AG04450 (cell line): ENCODE data around the gene UBAC1. TPM values are rescaled to one million over a fixed set of nuclear protein-coding genes. Genes with fewer than 3 reads are reported as not detected.

Source experiments
- CTCF ChIA-PET: fragments of 300-600, 350-600 bp; formaldehyde crosslinking; extraction: SDS; loops from one replicate; lab custom pipeline; 2022; ENCODE audit warnings: antibody characterized with exemption, inconsistent platforms; lab: Charles Lee
- POLR2A ChIA-PET: fragments of 350-600 bp; formaldehyde crosslinking; extraction: SDS; loops from one replicate; lab custom pipeline; 2021; ENCODE audit warnings: antibody characterized with exemption, inconsistent platforms; lab: Yijun Ruan, JAX
- DNase-seq: peaks from one replicate; pipeline ENCODE4 v3.0.0-alpha.2; 2011; ENCODE audit warnings: low read depth, low spot score
- H3K27ac ChIP-seq: one replicate; pipeline ENCODE4 v1.5.1; 2012; ENCODE audit warnings: low read depth, low read length, control low read depth
- H3K27me3 ChIP-seq: one replicate; pipeline ENCODE4 v1.6.0; 2012; ENCODE audit warnings: low read length; ENCODE audit not compliant: control insufficient read depth, insufficient read depth
- H3K4me3 ChIP-seq: 2 replicates; pipeline ENCODE4 v1.5.1; 2011; ENCODE audit warnings: mild to moderate bottlenecking, low read depth, low read length, control low read depth
- H3K9me3 ChIP-seq: 2 replicates; pipeline ENCODE4 v1.5.1; 2012; ENCODE audit warnings: low read length; ENCODE audit not compliant: control insufficient read depth, insufficient read depth
- polyA plus RNA-seq: library from polyadenylated mRNA; depleted of rRNA; stranded (reverse); fragments of >200 nt; gene quantifications from 2 replicates; pipeline ENCODE4 v1.2.3, GENCODE V29; 2011
- TF ChIP-seq, protein P1 (sequence below): IDR thresholded peaks from 2 replicates; pipeline ENCODE4 v1.5.1; 2011; ENCODE audit warnings: low read depth, low read length, control low read depth, inconsistent platforms

Gene UBAC1
- polyA plus RNA-seq, 1 experiment, result 35.8 TPM

- CTCF ChIA-PET, result no interaction called here
- no peak for DNase-seq
- Histone ChIP-seq H3K4me3 (no peak overlapping the region), H3K27me3 (no peaks in the 10 kb centered on the region), H3K9me3 (no peaks in the 10 kb centered on the region; the same call in 1 of the 2 replicates), H3K27ac (no peak overlapping the region)
- TF ChIP-seq, protein P1, sequence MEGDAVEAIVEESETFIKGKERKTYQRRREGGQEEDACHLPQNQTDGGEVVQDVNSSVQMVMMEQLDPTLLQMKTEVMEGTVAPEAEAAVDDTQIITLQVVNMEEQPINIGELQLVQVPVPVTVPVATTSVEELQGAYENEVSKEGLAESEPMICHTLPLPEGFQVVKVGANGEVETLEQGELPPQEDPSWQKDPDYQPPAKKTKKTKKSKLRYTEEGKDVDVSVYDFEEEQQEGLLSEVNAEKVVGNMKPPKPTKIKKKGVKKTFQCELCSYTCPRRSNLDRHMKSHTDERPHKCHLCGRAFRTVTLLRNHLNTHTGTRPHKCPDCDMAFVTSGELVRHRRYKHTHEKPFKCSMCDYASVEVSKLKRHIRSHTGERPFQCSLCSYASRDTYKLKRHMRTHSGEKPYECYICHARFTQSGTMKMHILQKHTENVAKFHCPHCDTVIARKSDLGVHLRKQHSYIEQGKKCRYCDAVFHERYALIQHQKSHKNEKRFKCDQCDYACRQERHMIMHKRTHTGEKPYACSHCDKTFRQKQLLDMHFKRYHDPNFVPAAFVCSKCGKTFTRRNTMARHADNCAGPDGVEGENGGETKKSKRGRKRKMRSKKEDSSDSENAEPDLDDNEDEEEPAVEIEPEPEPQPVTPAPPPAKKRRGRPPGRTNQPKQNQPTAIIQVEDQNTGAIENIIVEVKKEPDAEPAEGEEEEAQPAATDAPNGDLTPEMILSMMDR, result no peak
- POLR2A ChIA-PET, result no interaction called here
Observed at GRCh38 chr9:135931349-135931820, 29.8 kb downstream of the UBAC1 start.

- TF ChIP-seq, protein P1, result no peak
Observed at GRCh38 chr9:135930446-135931345, 30.5 kb downstream of the UBAC1 start.

GRCh38 chr9:135929656-135930445 lies 31.3 kb downstream of the UBAC1 start:
- CTCF ChIA-PET, result no interaction called here
- Histone ChIP-seq H3K27ac (no peak overlapping the region), H3K4me3 (no peak overlapping the region), H3K9me3 (no peaks in the 10 kb centered on the region; the same call in 1 of the 2 replicates), H3K27me3 (no peaks in the 10 kb centered on the region)
- POLR2A ChIA-PET, result no interaction called here
- no peak for DNase-seq
- TF ChIP-seq, protein P1, result no peak

More at GRCh38 chr9:135930446-135931345, 30.5 kb downstream of the UBAC1 start:
- no peaks in the 10 kb centered on the region; the same call in 1 of the 2 replicates for H3K9me3 ChIP-seq
- ChIA-PET CTCF (no interaction called here), POLR2A (no interaction called here)
- no peak overlapping the region for H3K27ac ChIP-seq
- H3K27me3 ChIP-seq, result no peaks in the 10 kb centered on the region
- H3K4me3 ChIP-seq, result no peak overlapping the region
- no peak for DNase-seq

- H3K27me3 ChIP-seq, result no peaks in the 10 kb centered on the region
- H3K4me3 ChIP-seq, result no peak overlapping the region
- no peak for DNase-seq
- H3K9me3 ChIP-seq, result no peaks in the 10 kb centered on the region; the same call in 1 of the 2 replicates
- CTCF ChIA-PET, result no interaction called here
- no peak overlapping the region for H3K27ac ChIP-seq
- POLR2A ChIA-PET, result no interaction called here
- TF ChIP-seq, protein P1, result no peak
Observed at GRCh38 chr9:135928731-135929655, 32.2 kb downstream of the UBAC1 start.
